ENCODE data around the gene PGLYRP2.

Gene PGLYRP2

DNA sequence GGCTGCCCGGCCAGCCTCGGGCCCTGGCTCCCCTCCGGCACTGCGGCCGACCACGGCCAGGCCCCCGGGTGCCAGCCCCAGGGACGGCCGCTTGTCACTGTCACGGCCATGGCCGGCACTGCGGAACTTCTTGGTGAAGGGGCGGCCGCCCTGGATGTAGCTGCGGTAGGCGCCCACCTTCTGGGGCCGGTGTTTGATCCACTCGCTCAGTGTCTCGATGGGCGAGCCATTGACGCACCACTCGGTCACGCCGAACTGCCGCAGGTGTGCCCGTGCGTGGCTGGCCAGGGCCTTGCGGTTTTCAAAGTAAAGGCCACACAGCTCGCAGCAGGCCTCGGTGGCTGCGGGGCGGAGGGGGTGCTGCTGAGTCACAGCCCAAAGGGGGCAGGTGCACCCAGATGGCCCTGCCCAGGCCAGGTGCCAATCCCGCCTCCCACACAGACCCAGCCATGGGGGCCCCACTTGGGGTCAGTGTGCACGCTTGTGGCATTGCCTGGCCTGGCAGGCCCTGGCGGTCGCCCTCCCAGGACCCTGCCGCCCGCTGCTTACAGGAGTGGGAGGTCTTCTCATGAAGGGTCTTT is 54.5 kb downstream of the PGLYRP2 start:
- no peak for DNase-seq (ENCODE audit: low read depth, low spot score)

DNA sequence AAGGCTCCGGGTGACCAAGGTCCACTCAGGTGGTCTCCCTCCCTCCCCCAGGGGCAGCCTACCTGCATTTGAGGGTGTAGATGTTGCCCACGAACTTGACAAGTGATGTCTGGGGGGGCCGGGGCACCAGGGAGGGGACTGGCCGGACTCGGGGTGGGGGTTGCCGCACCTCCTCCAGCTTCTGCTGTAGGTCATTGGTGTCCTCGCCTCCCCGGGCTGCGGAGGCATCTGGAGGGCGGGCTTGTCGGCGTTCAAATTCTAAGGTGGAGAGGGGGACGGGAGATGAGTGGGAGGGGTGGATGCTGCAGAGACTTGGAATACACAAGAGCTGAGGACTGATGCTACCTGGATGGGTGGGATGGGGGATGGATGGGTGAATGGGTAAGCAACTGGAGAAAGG is 55.2 kb downstream of the PGLYRP2 start:
- DNase-seq (ENCODE audit: low read depth, low spot score), result no peak

DNA sequence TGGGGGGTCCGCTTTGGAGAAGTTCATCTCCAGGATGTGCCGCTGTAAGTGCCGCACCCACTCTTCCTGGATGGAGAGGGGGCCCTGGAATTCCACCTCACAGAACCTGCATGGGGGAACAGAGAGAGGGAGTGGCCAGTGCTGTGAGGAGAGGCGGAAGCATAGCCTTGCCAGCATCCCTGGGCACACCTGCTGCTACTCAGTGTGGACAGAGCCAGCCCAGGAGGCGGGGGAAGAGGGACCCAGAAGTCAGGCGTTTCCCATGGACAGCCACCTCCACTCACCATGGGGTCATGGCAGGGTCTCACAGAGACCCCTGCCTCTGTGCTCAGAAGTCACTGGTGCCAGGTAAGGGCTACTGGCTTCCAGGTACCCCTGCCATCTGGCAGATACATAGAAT is 56.2 kb downstream of the PGLYRP2 start:
- no peak for DNase-seq (ENCODE audit: low read depth, low spot score)

DNA sequence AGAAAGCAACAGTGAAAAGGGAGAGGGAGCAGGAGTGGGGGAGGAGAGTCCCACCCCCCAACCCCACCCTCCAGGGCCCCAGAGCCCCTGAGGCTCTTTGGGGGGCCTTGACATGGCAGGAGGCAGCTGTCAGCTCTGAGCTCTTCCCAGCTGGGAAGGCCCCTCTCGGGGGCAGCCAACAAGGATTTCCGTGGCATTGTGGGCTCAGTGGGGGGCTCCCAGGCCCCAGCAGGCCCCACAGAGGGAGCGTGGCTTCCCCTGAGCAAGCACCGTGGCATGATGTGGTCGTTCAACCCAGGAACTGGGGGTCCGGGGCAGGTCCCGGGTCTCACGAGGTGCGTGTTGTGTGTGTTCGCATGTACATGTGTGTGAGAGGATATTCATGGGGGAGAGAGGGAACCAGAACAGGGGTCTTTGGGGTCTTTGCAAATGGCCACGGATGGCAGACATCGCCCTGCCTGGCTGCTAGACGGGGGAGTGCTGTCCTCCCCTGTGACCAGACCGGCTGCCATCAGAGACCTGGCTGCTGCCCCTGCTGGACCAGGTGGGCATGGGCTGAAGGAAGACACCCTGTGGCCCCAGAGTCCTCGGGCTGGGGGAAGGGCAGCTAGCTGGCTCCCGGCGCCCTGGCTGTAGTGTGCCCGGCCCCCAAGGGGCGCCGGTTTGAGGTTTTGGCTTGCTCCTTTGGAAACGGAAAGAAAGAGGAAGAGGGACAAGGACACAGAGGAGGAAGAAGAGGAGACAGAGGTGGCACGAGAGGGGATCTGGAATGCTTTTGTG is 56.8 kb downstream of the PGLYRP2 start:
- no peak for DNase-seq (ENCODE audit: low read depth, low spot score)

DNA sequence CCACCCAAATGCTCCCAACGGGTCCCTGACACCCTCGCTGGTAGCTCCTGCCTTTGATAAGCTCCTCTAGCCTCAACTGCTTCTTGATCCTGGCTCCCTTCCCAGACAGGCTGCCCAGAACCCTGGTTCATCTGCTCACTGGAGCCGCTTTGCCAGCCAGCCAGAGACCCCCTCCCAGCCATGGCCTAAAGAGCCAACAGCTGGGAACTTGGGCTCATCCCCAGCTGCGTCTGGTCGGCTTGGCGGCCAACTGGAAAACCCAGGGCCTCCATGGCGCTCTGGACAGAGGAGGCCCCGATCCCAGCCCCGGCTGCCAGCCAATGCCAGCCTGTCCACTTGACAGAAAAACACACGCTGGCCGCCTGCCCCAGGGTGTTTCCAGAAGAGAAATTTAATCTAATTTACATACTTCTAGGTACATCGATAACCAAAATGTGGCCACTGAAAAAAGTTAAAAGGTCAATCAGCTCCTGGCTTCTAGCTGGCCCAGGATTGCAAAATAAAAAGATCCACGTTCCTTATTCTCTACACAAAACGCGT is 57.5 kb downstream of the PGLYRP2 start:
- no peak for DNase-seq (ENCODE audit: low read depth, low spot score)

DNA sequence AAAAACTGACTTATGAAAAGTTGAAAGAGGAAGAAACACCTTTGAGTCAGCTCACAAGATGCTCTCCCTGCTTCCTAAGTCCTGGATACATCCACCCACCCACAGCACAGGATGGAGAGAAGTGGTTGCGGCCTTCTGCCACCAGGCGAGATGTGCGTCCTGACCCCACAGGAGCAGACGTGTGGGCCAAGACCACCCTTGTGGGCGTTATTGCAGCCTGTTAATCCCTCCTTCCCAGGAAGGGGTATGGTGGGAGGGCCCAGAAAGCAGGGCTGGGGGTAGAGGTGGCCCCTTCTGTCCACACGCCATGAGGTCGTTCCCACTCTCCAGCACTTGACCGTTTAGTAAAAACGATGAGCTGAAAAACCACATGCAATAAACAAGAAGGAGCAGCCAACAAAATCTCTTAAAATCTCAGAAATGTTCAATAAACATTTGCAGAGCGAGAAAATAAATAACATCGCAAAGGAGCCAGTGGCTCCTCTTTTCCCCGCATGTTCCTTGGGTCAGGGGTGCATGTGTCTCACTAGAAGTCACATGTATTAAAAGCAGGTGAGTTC is 58.1 kb downstream of the PGLYRP2 start:
- DNase-seq (ENCODE audit: low read depth, low spot score), result no peak

DNA sequence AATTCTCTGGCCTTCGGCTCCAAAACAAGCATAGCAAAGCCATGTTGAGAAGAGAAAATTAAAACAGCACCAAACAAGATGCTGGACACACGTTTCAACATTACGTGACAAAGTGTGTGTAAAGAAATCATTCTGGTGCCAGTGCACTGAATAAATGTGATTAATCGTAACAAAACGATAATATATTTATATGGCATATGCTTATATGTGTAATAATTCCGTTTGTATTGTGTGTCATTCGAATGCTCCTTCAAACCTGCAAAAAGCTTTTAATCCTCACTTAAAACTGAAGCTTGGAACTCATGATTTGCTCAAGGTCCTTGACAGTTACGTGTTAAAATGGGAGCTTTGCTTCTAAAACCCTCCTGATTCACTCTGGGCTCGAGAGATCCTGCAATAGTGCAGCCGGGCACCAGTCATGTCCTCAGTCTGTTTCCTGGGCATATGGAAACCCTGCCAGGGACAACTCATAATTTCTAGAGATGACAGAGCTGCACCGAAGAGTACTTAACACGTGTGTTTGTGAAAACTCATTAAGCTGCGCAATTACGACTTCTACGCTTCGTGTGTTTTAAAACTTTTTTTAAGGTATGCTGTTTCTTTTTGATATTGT is 59.8 kb downstream of the PGLYRP2 start:
- DNase-seq (ENCODE audit: low read depth, low spot score), result no peak
